ENCODE measurements around the gene CAMTA1.

CAMTA1 gene

GRCh38 chr1:7652061-7652460, 866.8 kb downstream of the CAMTA1 start:
- Histone ChIP-seq H3K27me3 (ENCODE audit: control insufficient read depth in 1 of 2, insufficient read depth in 2 of 2, low read length in 2 of 2) (no peaks in the 10 kb centered on the region), H3K36me3 (ENCODE audit: insufficient read depth, low read length) (no peaks in the 10 kb centered on the region), H3K9ac (ENCODE audit: low read length) (no peak overlapping the region), H3K27ac (ENCODE audit: low read depth, low read length) (no peak overlapping the region), H3K4me3 (ENCODE audit: low read depth in 1 of 2, low read length in 2 of 2) (no peak overlapping the region), H3K9me3 (ENCODE audit: low read length) (no peaks in the 10 kb centered on the region), H3K4me1 (ENCODE audit: insufficient read depth, low read length) (no peaks in the 10 kb centered on the region)

- Histone ChIP-seq H3K36me3 (ENCODE audit: insufficient read depth, low read length) (no peaks in the 10 kb centered on the region), H3K9me3 (ENCODE audit: low read length) (no peaks in the 10 kb centered on the region), H3K27me3 (ENCODE audit: control insufficient read depth in 1 of 2, insufficient read depth in 2 of 2, low read length in 2 of 2) (no peaks in the 10 kb centered on the region), H3K4me1 (ENCODE audit: insufficient read depth, low read length) (no peaks in the 10 kb centered on the region), H3K27ac (ENCODE audit: low read depth, low read length) (no peak overlapping the region), H3K9ac (ENCODE audit: low read length) (no peak overlapping the region), H3K4me3 (ENCODE audit: low read depth in 1 of 2, low read length in 2 of 2) (no peak overlapping the region)
These were observed 867.4 kb downstream of the CAMTA1 start for GRCh38 chr1:7652515-7653098.

- Histone ChIP-seq H3K4me3 (ENCODE audit: low read depth in 1 of 2, low read length in 2 of 2) (no peak overlapping the region), H3K27me3 (ENCODE audit: control insufficient read depth in 1 of 2, insufficient read depth in 2 of 2, low read length in 2 of 2) (no peaks in the 10 kb centered on the region), H3K27ac (ENCODE audit: low read depth, low read length) (no peak overlapping the region)
These were observed 869.5 kb downstream of the CAMTA1 start for GRCh38 chr1:7654725-7655124.

GRCh38 chr1:7655354-7655753, 870.1 kb downstream of the CAMTA1 start:
- no peak overlapping the region for H3K27ac ChIP-seq (ENCODE audit: low read depth, low read length)
- H3K27me3 ChIP-seq (ENCODE audit: control insufficient read depth in 1 of 2, insufficient read depth in 2 of 2, low read length in 2 of 2): no peaks in the 10 kb centered on the region
- H3K36me3 ChIP-seq (ENCODE audit: insufficient read depth, low read length): no peaks in the 10 kb centered on the region
- no peak overlapping the region for H3K9ac ChIP-seq (ENCODE audit: low read length)
- H3K4me1 ChIP-seq (ENCODE audit: insufficient read depth, low read length): no peaks in the 10 kb centered on the region
- no peak overlapping the region for H3K4me3 ChIP-seq (ENCODE audit: low read depth in 1 of 2, low read length in 2 of 2)
- H3K9me3 ChIP-seq (ENCODE audit: low read length): no peaks in the 10 kb centered on the region

More at GRCh38 chr1:7654725-7655124, 869.5 kb downstream of the CAMTA1 start:
- Histone ChIP-seq H3K4me1 (ENCODE audit: insufficient read depth, low read length) (no peaks in the 10 kb centered on the region), H3K36me3 (ENCODE audit: insufficient read depth, low read length) (no peaks in the 10 kb centered on the region), H3K9ac (ENCODE audit: low read length) (no peak overlapping the region), H3K9me3 (ENCODE audit: low read length) (no peaks in the 10 kb centered on the region)

- Histone ChIP-seq H3K27ac (ENCODE audit: low read depth, low read length) (no peak overlapping the region), H3K27me3 (ENCODE audit: control insufficient read depth in 1 of 2, insufficient read depth in 2 of 2, low read length in 2 of 2) (no peaks in the 10 kb centered on the region), H3K4me1 (ENCODE audit: insufficient read depth, low read length) (no peaks in the 10 kb centered on the region), H3K4me3 (ENCODE audit: low read depth in 1 of 2, low read length in 2 of 2) (no peak overlapping the region), H3K9ac (ENCODE audit: low read length) (no peak overlapping the region), H3K36me3 (ENCODE audit: insufficient read depth, low read length) (no peaks in the 10 kb centered on the region), H3K9me3 (ENCODE audit: low read length) (no peaks in the 10 kb centered on the region)
These were observed 871.4 kb downstream of the CAMTA1 start for GRCh38 chr1:7656557-7657215.

- Histone ChIP-seq H3K9me3 (ENCODE audit: low read length) (no peaks in the 10 kb centered on the region), H3K4me1 (ENCODE audit: insufficient read depth, low read length) (no peaks in the 10 kb centered on the region), H3K27me3 (ENCODE audit: control insufficient read depth in 1 of 2, insufficient read depth in 2 of 2, low read length in 2 of 2) (no peaks in the 10 kb centered on the region), H3K27ac (ENCODE audit: low read depth, low read length) (no peak overlapping the region), H3K36me3 (ENCODE audit: insufficient read depth, low read length) (no peaks in the 10 kb centered on the region), H3K9ac (ENCODE audit: low read length) (no peak overlapping the region), H3K4me3 (ENCODE audit: low read depth in 1 of 2, low read length in 2 of 2) (no peak overlapping the region)
These were observed 872.2 kb downstream of the CAMTA1 start for GRCh38 chr1:7657287-7658016.

- Histone ChIP-seq H3K36me3 (ENCODE audit: insufficient read depth, low read length) (no peaks in the 10 kb centered on the region), H3K9ac (ENCODE audit: low read length) (no peak overlapping the region), H3K4me3 (ENCODE audit: low read depth in 1 of 2, low read length in 2 of 2) (no peak overlapping the region)
These were observed 872.8 kb downstream of the CAMTA1 start for GRCh38 chr1:7658099-7658498.

GRCh38 chr1:7659514-7659913, 874.3 kb downstream of the CAMTA1 start:
- Histone ChIP-seq H3K4me1 (ENCODE audit: insufficient read depth, low read length) (no peaks in the 10 kb centered on the region), H3K4me3 (ENCODE audit: low read depth in 1 of 2, low read length in 2 of 2) (no peak overlapping the region), H3K27me3 (ENCODE audit: control insufficient read depth in 1 of 2, insufficient read depth in 2 of 2, low read length in 2 of 2) (no peaks in the 10 kb centered on the region), H3K9ac (ENCODE audit: low read length) (no peak overlapping the region), H3K9me3 (ENCODE audit: low read length) (no peaks in the 10 kb centered on the region), H3K27ac (ENCODE audit: low read depth, low read length) (no peak overlapping the region), H3K36me3 (ENCODE audit: insufficient read depth, low read length) (no peaks in the 10 kb centered on the region)

More at GRCh38 chr1:7658099-7658498, 872.8 kb downstream of the CAMTA1 start:
- Histone ChIP-seq H3K27me3 (ENCODE audit: control insufficient read depth in 1 of 2, insufficient read depth in 2 of 2, low read length in 2 of 2) (no peaks in the 10 kb centered on the region), H3K4me1 (ENCODE audit: insufficient read depth, low read length) (no peaks in the 10 kb centered on the region), H3K9me3 (ENCODE audit: low read length) (no peaks in the 10 kb centered on the region), H3K27ac (ENCODE audit: low read depth, low read length) (no peak overlapping the region)

GRCh38 chr1:7663451-7664146, 878.3 kb downstream of the CAMTA1 start:
- no peak overlapping the region for H3K4me3 ChIP-seq (ENCODE audit: low read depth in 1 of 2, low read length in 2 of 2)
- no peak overlapping the region for H3K27ac ChIP-seq (ENCODE audit: low read depth, low read length)
- no peaks in the 10 kb centered on the region for H3K9me3 ChIP-seq (ENCODE audit: low read length)
- no peak overlapping the region for H3K9ac ChIP-seq (ENCODE audit: low read length)
- H3K27me3 ChIP-seq (ENCODE audit: control insufficient read depth in 1 of 2, insufficient read depth in 2 of 2, low read length in 2 of 2): no peaks in the 10 kb centered on the region
- no peaks in the 10 kb centered on the region for H3K36me3 ChIP-seq (ENCODE audit: insufficient read depth, low read length)
- H3K4me1 ChIP-seq (ENCODE audit: insufficient read depth, low read length): peaks cover 6% of the 10 kb centered on the region

GRCh38 chr1:7664147-7664892, 879.1 kb downstream of the CAMTA1 start:
- Histone ChIP-seq H3K9ac (ENCODE audit: low read length) (no peak overlapping the region), H3K9me3 (ENCODE audit: low read length) (no peaks in the 10 kb centered on the region), H3K27ac (ENCODE audit: low read depth, low read length) (no peak overlapping the region), H3K4me3 (ENCODE audit: low read depth in 1 of 2, low read length in 2 of 2) (no peak overlapping the region), H3K4me1 (ENCODE audit: insufficient read depth, low read length) (peaks cover 8% of the 10 kb centered on the region), H3K36me3 (ENCODE audit: insufficient read depth, low read length) (no peaks in the 10 kb centered on the region), H3K27me3 (ENCODE audit: control insufficient read depth in 1 of 2, insufficient read depth in 2 of 2, low read length in 2 of 2) (peaks cover 0 to 6% of the 10 kb centered on the region in 2 donors)

- Histone ChIP-seq H3K4me3 (ENCODE audit: low read depth in 1 of 2, low read length in 2 of 2) (no peak overlapping the region), H3K36me3 (ENCODE audit: insufficient read depth, low read length) (no peaks in the 10 kb centered on the region), H3K4me1 (ENCODE audit: insufficient read depth, low read length) (peaks cover 13% of the 10 kb centered on the region), H3K9ac (ENCODE audit: low read length) (no peak overlapping the region), H3K27ac (ENCODE audit: low read depth, low read length) (no peak overlapping the region), H3K27me3 (ENCODE audit: control insufficient read depth in 1 of 2, insufficient read depth in 2 of 2, low read length in 2 of 2) (peaks cover 0 to 11% of the 10 kb centered on the region in 2 donors), H3K9me3 (ENCODE audit: low read length) (no peaks in the 10 kb centered on the region)
These were observed 879.6 kb downstream of the CAMTA1 start for GRCh38 chr1:7664893-7665250.

Data from muscle layer of colon (tissue), 2 donors.